ENCODE measurements around the gene TMCO1.
"Not testable (repeated sequence)": the region's sequence is repeated elsewhere in the genome, so short reads cannot be mapped to it uniquely, and the experiment has no call there.

Gene TMCO1

DNA sequence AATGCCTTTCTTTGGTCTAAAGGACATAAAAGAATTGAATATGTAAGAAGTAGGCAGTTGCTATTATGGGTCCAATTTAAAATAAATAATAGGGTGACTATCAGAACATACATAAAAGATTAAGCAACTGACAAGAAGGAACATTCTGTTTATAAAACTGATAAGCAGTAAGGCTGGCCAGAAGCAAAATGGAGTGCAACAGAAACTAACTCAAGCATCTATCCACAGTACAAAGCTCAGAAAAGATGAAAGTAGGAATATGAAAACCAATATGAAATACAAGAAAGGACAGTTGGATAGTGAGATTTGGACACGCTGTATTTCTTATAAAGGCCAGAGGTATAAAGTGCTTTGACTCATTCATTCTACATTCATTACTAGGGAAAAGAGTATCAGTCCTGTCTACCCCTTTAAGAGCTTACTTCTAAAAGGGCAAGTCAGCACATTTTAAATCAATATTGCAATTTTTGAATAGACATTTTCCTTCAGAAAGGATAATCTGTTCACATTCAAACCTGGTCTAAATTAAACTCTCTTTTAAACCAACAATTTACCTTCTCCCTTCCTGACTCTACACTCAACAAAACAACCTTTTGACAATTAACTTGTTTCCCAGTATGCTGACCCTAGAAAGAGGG is 84.7 kb downstream of the TMCO1 start:
- no peak for DNase-seq

DNA sequence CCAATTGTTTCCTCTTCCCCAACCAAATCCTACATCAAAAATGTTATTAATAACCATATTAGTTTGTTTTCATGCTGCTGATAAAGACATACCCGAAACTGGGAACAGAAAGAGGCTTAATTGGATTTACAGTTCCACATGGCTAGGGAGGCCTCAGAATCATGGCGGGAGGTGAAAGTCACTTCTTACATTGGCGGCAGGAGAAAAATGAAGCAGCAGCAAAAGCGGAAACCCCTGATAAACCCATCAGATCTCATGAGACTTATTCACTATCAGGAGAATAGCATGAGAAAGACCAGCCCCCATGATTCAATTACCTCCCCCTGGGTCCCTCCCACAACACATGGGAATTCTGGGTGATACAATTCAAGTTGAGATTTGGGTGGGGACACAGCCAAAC is 87.9 kb downstream of the TMCO1 start:
- not testable (repeated sequence) for DNase-seq

DNA sequence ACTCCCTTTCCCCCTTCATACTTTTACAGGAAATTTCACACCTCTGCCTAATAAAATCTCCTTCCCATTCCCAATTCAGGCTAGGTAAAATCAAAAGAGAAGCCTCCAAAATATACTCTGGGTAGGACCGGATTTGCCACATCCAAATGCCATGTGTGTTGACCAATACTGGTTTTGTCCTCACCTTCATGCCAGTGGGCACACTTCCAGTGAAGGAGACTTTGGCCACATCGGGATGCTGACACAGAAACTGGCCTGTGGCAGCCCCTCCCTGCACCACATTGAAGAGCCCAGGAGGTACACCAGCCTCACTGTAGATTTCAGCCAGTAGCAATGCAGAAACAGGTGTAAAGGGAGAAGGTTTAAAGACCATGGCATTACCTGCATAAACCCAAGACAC is 88.4 kb downstream of the TMCO1 start:
- DNase-seq: no peak

DNA sequence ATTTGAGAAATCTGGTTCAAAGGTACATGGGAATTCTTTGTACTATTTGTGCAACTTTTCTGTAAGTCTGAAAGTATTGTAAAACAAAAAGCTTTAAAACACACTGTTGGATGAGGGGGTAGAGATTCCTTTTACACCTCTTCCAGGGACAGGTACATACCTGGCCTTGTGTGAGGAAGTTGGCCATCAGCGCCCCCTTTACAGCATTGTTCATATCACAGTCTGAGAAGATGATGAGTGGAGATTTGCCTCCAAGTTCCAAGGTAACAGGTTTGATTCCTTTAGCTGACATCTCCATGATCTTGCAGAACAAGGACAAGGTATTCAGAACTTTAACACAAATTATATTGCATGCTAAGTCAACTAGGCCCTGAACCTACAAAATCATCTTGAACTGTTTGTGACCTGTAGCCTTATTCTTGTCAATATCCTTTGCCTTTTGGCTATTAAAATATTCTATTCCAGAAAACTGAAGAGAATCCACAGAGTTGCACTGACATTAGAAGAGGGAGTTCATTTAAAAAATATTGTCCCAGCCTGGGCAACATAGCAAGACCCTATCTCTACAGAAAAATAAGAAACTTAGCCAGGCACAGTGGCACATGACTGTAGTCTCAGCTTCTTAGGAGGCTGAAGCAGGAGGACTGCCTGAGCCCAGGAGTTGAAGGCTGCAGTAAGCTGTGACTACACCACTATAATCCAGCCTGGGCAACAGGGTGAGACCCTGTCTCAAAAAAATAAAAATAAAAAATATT is 89.2 kb downstream of the TMCO1 start:
- no peak for DNase-seq

DNA sequence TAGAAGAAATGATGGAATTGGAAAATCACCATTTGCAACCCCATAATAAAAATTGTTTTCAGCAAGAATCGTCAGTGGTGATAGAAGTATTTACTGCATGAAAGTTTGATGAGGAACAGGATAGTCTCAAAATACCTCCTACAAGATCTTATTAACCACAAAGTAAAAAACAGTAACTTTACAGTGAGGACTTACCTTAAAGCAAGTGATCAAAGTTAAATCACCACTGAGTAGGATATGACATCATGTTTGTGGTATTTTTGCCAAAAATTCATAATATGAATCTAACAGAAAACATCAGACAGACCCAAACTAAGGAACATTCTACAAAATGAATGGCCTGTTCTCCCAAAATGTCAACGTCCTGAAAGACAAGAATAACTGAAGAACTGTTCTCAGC is 90.2 kb downstream of the TMCO1 start:
- DNase-seq: no peak

Measured in activated gamma-delta T cell (primary cell).